Measurements from ENCODE around the gene TCP11L2. TPM values are rescaled to one million over a fixed set of nuclear protein-coding genes. Genes with fewer than 3 reads are reported as not detected.

The TCP11L2 gene
- total RNA-seq, 1 experiment from 2014 or later, result 6.1 TPM

GRCh38 chr12:106269150-106269771 is 33.3 kb upstream of the TCP11L2 start:
- H4K5ac ChIP-seq (ENCODE audit: insufficient read length, low read depth, low read length), result no peak overlapping the region
- H3K9ac ChIP-seq (ENCODE audit: extremely low read depth, insufficient read length, low read length), result no peak overlapping the region
- no peak overlapping the region for H3T11ph ChIP-seq (ENCODE audit: low read length)
- Mint-ChIP-seq H3K4me3 (no peak overlapping the region), H3K36me3 (ENCODE audit: insufficient read depth in 1 of 3, low read depth in 3 of 3) (no peaks in the 10 kb centered on the region), H3K9me3 (no peaks in the 10 kb centered on the region), H3K27ac (no peak overlapping the region), H3K4me1 (no peaks in the 10 kb centered on the region; a peak in 1 of 4 replicates), H3K27me3 (ENCODE audit: low read depth) (peaks cover 2% of the 10 kb centered on the region)
- no peak overlapping the region for H3K18ac ChIP-seq (ENCODE audit: insufficient read length, low read depth, low read length)
- H2BK20ac ChIP-seq (ENCODE audit: low read depth, low read length, poor library complexity, severe bottlenecking), result no peak overlapping the region
- H2BK120ac ChIP-seq (ENCODE audit: low read depth, low read length, poor library complexity, severe bottlenecking), result no peak overlapping the region
- no peak overlapping the region for H2BK5ac ChIP-seq (ENCODE audit: insufficient read length, low read length)
- H3K79me1 ChIP-seq (ENCODE audit: insufficient read depth, low read depth, low read length, poor library complexity, severe bottlenecking), result no peaks in the 10 kb centered on the region
- H2BK12ac ChIP-seq (ENCODE audit: insufficient read length, low read depth, low read length), result no peak overlapping the region
- H2BK15ac ChIP-seq (ENCODE audit: low read depth, low read length), result no peak overlapping the region
- H3K79me2 ChIP-seq (ENCODE audit: insufficient read depth, low read length), result no peaks in the 10 kb centered on the region
- H3K56ac ChIP-seq (ENCODE audit: insufficient read length, low read depth, low read length), result no peak overlapping the region
- no peaks in the 10 kb centered on the region for H3K4me1 ChIP-seq (ENCODE audit: insufficient read depth, low read length)
- WGBS (ENCODE audit: extremely low coverage, insufficient read length, low lambda C conversion rate), result no CpG with 5 or more reads among the region's 7 CpGs
- H3K4me2 ChIP-seq (ENCODE audit: insufficient read depth, insufficient read length, low read length), result no peak overlapping the region
- H3K23me2 ChIP-seq (ENCODE audit: insufficient read length, low read depth, low read length, poor library complexity, severe bottlenecking), result no peaks in the 10 kb centered on the region
- no peak overlapping the region for H3K23ac ChIP-seq (ENCODE audit: insufficient read length, low read depth, low read length)
- H2AFZ ChIP-seq (ENCODE audit: low read length), result no peak overlapping the region
- no peaks in the 10 kb centered on the region for H3K27me3 ChIP-seq (ENCODE audit: insufficient read depth, low read length)
- no peak for TF ChIP-seq CTCF (conservative IDR thresholded peaks at IDR 0.05)
- H4K91ac ChIP-seq (ENCODE audit: insufficient read length, low read depth, low read length), result no peak overlapping the region
- no peak overlapping the region for H3K27ac ChIP-seq (ENCODE audit: insufficient read length, low read depth, low read length)
- H2AK5ac ChIP-seq (ENCODE audit: insufficient read length, low read length), result no peak overlapping the region
- no peaks in the 10 kb centered on the region for H3K9me3 ChIP-seq (ENCODE audit: control insufficient read depth, low read depth, low read length)
- H3K14ac ChIP-seq (ENCODE audit: insufficient read depth, low read length), result no peak overlapping the region
- no peak overlapping the region for H3K4ac ChIP-seq (ENCODE audit: low read depth, low read length)
- no peaks in the 10 kb centered on the region for H4K20me1 ChIP-seq (ENCODE audit: control insufficient read depth, insufficient read depth, insufficient read length)
- no peak overlapping the region for H4K8ac ChIP-seq (replicated peaks; ENCODE audit: insufficient read length, low read depth, low read length)
- DNase-seq, result no peak
